ENCODE measurements around the gene HOXB8.

HOXB8 gene

DNA sequence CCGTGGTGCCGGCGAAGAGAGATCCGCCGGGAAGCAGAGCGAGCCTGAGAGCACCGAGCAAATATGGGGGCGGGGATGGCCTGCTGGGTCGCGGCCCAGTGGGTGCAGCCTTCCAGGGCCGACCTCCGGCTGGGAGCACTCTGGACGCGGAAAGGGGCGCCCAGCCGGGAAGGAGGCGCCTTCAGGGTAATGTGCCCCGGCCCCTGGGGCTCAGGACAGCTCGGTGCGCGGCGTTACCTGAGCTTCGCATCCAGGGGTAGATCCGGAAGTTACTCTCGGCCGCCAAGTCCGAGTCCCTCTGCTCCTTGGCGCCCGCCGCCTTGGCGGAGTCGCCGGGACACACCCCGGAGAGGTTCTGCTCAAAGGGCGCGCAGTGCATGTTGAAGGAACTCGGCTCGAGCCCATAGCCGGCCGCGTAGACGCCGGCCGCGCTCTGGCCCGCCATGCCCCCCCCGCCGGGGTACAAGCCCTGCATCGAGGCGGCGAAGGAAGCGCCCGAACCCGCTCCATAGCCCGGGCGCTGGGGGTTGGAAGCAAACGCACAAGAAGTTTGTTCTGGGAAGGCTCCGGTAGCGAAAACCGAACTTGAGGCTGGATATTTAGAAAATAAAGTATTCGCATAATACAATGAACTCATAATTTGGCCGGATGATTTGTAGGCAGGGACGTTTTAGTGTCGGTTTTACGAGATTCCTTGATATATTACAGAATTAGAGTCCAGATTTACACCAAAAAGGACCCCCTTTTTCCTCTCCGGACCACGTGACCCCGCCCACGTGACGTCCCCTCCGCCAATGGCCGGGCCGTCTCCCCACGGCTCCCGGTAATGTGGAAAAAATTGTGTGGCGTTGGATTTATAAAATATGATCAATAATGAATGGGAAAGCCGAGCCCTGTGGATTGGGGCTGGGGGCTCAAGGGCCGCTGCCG, 4.5 kb downstream of the HOXB8 start, which contains the start of gene HOXB7:
HOXB7 (minus strand) TSS at position 736 of the 930 bp plus-strand sequence; CDS start at position 637, 99 bp downstream.
- Histone ChIP-seq H3K27me3 (replicated peaks; ENCODE audit: control insufficient read depth, insufficient read depth, low read length) (no peaks in the 10 kb centered on the region; the same call in 1 of the 2 replicates), H3K4me3 (replicated peaks; ENCODE audit: low read depth, low read length) (peak within 1 kb of the TSS; percentile 82), H3K36me3 (ENCODE audit: control insufficient read depth, insufficient read depth, low read length) (no peaks in the 10 kb centered on the region)
- TF ChIP-seq, protein P1, sequence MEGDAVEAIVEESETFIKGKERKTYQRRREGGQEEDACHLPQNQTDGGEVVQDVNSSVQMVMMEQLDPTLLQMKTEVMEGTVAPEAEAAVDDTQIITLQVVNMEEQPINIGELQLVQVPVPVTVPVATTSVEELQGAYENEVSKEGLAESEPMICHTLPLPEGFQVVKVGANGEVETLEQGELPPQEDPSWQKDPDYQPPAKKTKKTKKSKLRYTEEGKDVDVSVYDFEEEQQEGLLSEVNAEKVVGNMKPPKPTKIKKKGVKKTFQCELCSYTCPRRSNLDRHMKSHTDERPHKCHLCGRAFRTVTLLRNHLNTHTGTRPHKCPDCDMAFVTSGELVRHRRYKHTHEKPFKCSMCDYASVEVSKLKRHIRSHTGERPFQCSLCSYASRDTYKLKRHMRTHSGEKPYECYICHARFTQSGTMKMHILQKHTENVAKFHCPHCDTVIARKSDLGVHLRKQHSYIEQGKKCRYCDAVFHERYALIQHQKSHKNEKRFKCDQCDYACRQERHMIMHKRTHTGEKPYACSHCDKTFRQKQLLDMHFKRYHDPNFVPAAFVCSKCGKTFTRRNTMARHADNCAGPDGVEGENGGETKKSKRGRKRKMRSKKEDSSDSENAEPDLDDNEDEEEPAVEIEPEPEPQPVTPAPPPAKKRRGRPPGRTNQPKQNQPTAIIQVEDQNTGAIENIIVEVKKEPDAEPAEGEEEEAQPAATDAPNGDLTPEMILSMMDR (IDR thresholded peaks at IDR 0.05; ENCODE audit: insufficient read depth, low read length, poor library complexity, severe bottlenecking) = no peak
- peak; percentile 73 for DNase-seq (ENCODE audit: extremely low read depth, insufficient read length)

DNA sequence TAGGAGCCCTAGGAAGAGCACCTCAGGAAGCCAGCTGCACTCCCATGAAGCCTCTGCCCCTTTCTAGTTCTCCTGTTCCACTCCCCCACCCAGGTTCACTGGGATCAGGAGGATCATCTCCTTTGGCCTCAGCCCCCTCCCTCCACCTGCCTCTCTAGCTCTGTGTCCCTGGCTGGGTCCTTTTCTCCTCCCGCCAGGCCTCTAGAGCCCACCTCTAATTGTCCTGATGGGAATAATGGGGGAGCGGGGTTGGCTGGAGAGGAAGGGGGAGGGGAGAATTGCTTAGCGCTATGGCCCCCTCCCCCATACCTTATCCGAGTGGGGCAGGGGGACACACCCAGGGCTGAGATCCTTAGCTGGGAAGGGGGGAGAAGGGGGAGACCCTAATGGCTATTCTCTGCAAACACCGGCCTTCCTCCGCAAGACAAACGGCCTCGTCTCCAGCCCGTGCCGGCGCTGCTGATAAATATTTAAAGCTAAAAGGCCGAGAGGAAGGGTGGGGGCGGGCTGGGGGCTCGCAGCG, 5.3 kb downstream of the HOXB8 start:
- no peaks in the 10 kb centered on the region for H3K36me3 ChIP-seq (ENCODE audit: control insufficient read depth, insufficient read depth, low read length)
- DNase-seq (ENCODE audit: extremely low read depth, insufficient read length) = no peak
- H3K27me3 ChIP-seq (replicated peaks; ENCODE audit: control insufficient read depth, insufficient read depth, low read length) = no peaks in the 10 kb centered on the region; the same call in 1 of the 2 replicates
- TF ChIP-seq, protein P1 (IDR thresholded peaks at IDR 0.05; ENCODE audit: insufficient read depth, low read length, poor library complexity, severe bottlenecking) = no peak
- H3K4me3 ChIP-seq (replicated peaks; ENCODE audit: low read depth, low read length) = peak overlapping the region; percentile 82

DNA sequence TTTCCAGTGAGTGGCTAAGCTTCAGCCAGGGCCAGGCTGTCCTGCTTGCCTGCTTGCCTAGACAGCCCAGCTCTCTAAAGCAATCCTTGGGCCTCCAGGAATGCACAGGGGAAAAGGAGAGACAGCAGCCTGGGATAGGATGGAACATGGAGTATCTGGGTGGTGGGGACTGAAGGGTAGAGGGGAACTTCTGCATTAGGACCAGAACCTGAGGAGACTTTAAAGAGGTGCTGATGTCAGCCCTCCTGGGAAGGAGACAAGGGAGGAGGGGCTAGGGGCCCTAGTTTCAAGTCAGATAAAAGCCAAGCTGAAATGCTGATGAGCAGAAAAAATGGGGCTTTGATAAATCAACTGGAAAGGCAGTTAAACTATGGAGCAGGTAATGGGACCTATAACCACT, 6.1 kb downstream of the HOXB8 start:
- no peaks in the 10 kb centered on the region for H3K27me3 ChIP-seq (replicated peaks; ENCODE audit: control insufficient read depth, insufficient read depth, low read length)
- TF ChIP-seq, protein P1 (IDR thresholded peaks at IDR 0.05; ENCODE audit: insufficient read depth, low read length, poor library complexity, severe bottlenecking) = no peak
- no peak for DNase-seq (ENCODE audit: extremely low read depth, insufficient read length)
- no peak overlapping the region for H3K4me3 ChIP-seq (replicated peaks; ENCODE audit: low read depth, low read length)
- H3K36me3 ChIP-seq (ENCODE audit: control insufficient read depth, insufficient read depth, low read length) = no peaks in the 10 kb centered on the region

DNA sequence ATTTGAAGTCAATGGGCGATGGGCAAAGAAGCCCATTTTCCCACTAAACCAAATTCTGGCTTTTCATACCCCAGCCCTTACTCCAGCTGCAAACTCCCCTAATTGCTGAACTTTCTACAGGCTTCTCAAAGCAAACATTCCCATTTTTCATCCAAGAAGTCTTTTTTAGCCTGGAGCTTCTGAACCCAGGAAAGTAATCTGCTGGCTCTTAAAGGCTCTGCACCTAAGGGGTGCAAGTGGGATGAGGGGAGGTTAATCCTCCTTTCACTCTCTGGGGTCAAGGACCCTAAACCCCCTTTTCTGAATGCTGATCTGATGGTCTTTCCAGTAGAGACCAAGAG, 6.6 kb downstream of the HOXB8 start:
- H3K4me3 ChIP-seq (replicated peaks; ENCODE audit: low read depth, low read length) = no peak overlapping the region
- no peak for DNase-seq (ENCODE audit: extremely low read depth, insufficient read length)
- TF ChIP-seq, protein P1 (IDR thresholded peaks at IDR 0.05; ENCODE audit: insufficient read depth, low read length, poor library complexity, severe bottlenecking) = no peak
- H3K27me3 ChIP-seq (replicated peaks; ENCODE audit: control insufficient read depth, insufficient read depth, low read length) = no peaks in the 10 kb centered on the region
- no peaks in the 10 kb centered on the region for H3K36me3 ChIP-seq (ENCODE audit: control insufficient read depth, insufficient read depth, low read length)

DNA sequence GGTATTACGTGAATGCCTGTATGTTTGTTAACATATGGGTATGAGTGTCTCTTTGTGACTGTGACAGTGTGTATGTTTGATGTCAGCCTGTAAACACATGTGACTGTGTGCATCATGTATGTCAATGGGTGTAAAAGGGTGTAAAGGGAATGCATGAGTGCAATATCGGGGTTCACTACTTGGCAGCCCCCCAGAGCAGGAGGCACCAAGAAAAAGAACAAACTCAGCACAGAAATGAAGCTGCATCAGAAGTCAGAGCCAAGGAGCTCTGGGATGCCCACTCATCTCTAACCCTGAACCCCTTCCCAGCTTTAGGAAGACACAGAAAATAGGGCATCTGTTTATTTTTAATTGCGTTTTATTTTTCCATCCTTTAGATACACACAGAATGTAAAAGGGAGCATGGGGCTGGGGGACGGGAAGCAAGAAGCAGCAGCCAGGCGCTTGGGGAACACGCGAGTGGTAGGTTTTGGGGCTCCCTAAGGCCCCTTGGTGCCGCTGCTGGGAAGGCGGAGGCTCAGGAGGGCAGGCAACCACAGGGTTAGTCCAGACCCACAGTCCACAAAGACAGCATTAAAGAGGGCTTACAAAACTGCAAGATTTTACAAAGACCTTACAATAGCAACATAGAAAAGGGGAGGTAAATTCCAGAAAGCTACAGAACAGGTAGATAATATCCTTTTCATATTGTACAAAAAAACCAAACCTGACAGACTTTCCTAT, 8.0 kb downstream of the HOXB8 start:
- H3K36me3 ChIP-seq (ENCODE audit: control insufficient read depth, insufficient read depth, low read length) = no peaks in the 10 kb centered on the region
- no peak overlapping the region for H3K4me3 ChIP-seq (replicated peaks; ENCODE audit: low read depth, low read length)
- H3K27me3 ChIP-seq (replicated peaks; ENCODE audit: control insufficient read depth, insufficient read depth, low read length) = no peaks in the 10 kb centered on the region
- DNase-seq (ENCODE audit: extremely low read depth, insufficient read length) = no peak
- TF ChIP-seq, protein P1 (IDR thresholded peaks at IDR 0.05; ENCODE audit: insufficient read depth, low read length, poor library complexity, severe bottlenecking) = no peak
